ENCODE results near the gene COL21A1. TPM values are rescaled to one million over a fixed set of nuclear protein-coding genes. Genes with fewer than 3 reads are reported as not detected.

Gene COL21A1
- total RNA-seq, 5 donors from 2014 or later (not counting 1 experiment from before 2014, with no cell fraction given): not detected

DNA sequence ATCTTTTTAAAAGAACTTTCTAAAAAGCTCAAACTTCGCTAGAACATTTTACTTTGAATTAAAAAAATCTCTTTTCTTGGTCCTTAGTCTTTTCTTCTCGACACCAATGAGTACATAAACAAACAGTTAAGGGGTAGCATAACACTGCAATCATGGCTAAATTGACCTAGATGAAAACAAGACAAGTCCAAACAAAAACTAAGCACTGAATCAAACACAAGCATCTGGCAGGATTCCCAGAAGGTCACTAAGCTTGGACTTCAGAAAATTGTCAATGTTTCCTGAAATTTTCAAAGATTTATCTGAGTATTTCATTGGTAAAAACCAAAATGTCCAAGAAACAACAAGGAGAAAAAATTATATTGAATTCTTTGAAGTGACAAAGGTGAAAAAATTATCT, 5.0 kb downstream of the COL21A1 start:
- Mint-ChIP-seq H3K4me3 (no peak overlapping the region), H3K36me3 (no peaks in the 10 kb centered on the region), H3K27me3 (no peaks in the 10 kb centered on the region), H3K9me3 (no peaks in the 10 kb centered on the region), H3K27ac (no peak overlapping the region), H3K4me1 (no peaks in the 10 kb centered on the region)
- Histone ChIP-seq H3K27me3 (replicated peaks in 1 of 2; ENCODE audit: control insufficient read depth in 2 of 2, extremely low read depth in 1 of 2, insufficient read depth in 2 of 2, low read length in 1 of 2) (peaks cover 5 to 6% of the 10 kb centered on the region in 2 experiments), H3K36me3 (ENCODE audit: control insufficient read depth in 2 of 2, extremely low read depth in 1 of 2, insufficient read depth in 1 of 2, low read length in 1 of 2) (no peaks in the 10 kb centered on the region), H3K4me1 (ENCODE audit: control insufficient read depth in 1 of 2, extremely low read depth in 1 of 2, insufficient read depth in 2 of 2, low read length in 2 of 2) (no peaks in the 10 kb centered on the region), H3K4me3 (ENCODE audit: control insufficient read depth in 1 of 2, extremely low read depth in 1 of 2, low read length in 1 of 2) (no peak overlapping the region), H3K9me3 (no peaks in the 10 kb centered on the region), H3K27ac (ENCODE audit: low read length) (no peak overlapping the region)
- ATAC-seq (replicated peaks in 1 of 4) (no peak), DNase-seq (no peak)
- WGBS (ENCODE audit: insufficient coverage): no CpG with 5 or more reads among the region's 2 CpGs
- ChIA-PET POLR2A (no interaction called here), CTCF (no interaction called here)

DNA sequence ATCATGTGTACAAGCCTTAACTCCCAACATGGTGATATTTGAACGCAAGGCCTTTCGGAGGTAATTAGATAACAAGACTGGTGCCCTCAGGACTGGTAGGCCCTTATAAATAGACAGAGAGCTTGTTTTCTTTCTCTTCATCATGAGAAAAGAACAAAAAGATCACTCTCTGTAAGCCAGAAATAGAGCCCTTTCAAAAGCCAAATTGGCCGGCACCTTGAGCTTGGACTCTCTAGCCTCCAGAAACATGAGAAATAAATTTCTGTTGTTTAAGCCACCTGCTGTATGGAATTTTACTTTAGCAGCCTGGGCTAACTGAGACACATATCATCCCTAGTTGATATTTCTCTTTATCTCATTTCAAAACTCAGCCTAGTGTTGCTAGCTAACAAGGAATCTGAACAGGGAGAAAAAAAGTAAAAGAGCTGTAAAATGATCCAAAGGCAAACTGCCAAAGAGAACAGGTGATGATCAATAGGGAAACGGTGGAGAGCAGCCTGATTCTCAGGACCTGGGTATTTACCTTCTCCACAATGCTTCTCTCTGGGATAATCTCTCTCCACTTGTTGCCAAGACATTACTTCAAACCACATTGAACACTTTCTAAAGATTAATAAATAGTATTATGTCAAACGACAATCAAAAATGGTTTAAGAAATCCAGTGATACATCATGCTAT, 6.1 kb downstream of the COL21A1 start:
- no peak overlapping the region for H3K4me3 Mint-ChIP-seq
- no peak for DNase-seq
- Histone ChIP-seq H3K27ac (ENCODE audit: low read length) (no peak overlapping the region), H3K9me3 (no peaks in the 10 kb centered on the region), H3K4me3 (ENCODE audit: control insufficient read depth in 1 of 2, extremely low read depth in 1 of 2, low read length in 1 of 2) (no peak overlapping the region), H3K27me3 (replicated peaks in 1 of 2; ENCODE audit: control insufficient read depth in 2 of 2, extremely low read depth in 1 of 2, insufficient read depth in 2 of 2, low read length in 1 of 2) (no peaks in the 10 kb centered on the region), H3K4me1 (ENCODE audit: control insufficient read depth in 1 of 2, extremely low read depth in 1 of 2, insufficient read depth in 2 of 2, low read length in 2 of 2) (no peaks in the 10 kb centered on the region), H3K36me3 (ENCODE audit: control insufficient read depth in 2 of 2, extremely low read depth in 1 of 2, insufficient read depth in 1 of 2, low read length in 1 of 2) (no peaks in the 10 kb centered on the region)
- H3K9me3 Mint-ChIP-seq: peaks cover 0 to 2% (median 0%) of the 10 kb centered on the region in 3 donors
- no CpG with 5 or more reads among the region's 5 CpGs for WGBS (ENCODE audit: insufficient coverage)
- H3K27ac Mint-ChIP-seq: no peak overlapping the region
- no peaks in the 10 kb centered on the region for H3K4me1 Mint-ChIP-seq
- ChIA-PET POLR2A (no interaction called here), CTCF (interaction anchor here in 1 of 2 donors (1.2 kb wide), 1 partner anchor 10 kb away, joined by 3 read pairs; no protein-coding TSS in a partner anchor)
- no peaks in the 10 kb centered on the region for H3K36me3 Mint-ChIP-seq
- no peaks in the 10 kb centered on the region for H3K27me3 Mint-ChIP-seq
- ATAC-seq (replicated peaks in 1 of 4): no peak

- Mint-ChIP-seq H3K4me3 (no peak overlapping the region), H3K4me1 (no peaks in the 10 kb centered on the region), H3K9me3 (peaks cover 0 to 2% (median 0%) of the 10 kb centered on the region in 3 donors), H3K27ac (no peak overlapping the region), H3K27me3 (no peaks in the 10 kb centered on the region), H3K36me3 (no peaks in the 10 kb centered on the region)
- 67% methylated on average over 1 of the region's 2 CpGs for WGBS (ENCODE audit: insufficient coverage)
- Histone ChIP-seq H3K9me3 (no peaks in the 10 kb centered on the region), H3K36me3 (ENCODE audit: control insufficient read depth in 2 of 2, extremely low read depth in 1 of 2, insufficient read depth in 1 of 2, low read length in 1 of 2) (no peaks in the 10 kb centered on the region), H3K27me3 (replicated peaks in 1 of 2; ENCODE audit: control insufficient read depth in 2 of 2, extremely low read depth in 1 of 2, insufficient read depth in 2 of 2, low read length in 1 of 2) (no peaks in the 10 kb centered on the region), H3K4me3 (ENCODE audit: control insufficient read depth in 1 of 2, extremely low read depth in 1 of 2, low read length in 1 of 2) (no peak overlapping the region), H3K27ac (ENCODE audit: low read length) (no peak overlapping the region), H3K4me1 (ENCODE audit: control insufficient read depth in 1 of 2, extremely low read depth in 1 of 2, insufficient read depth in 2 of 2, low read length in 2 of 2) (no peaks in the 10 kb centered on the region)
- POLR2A ChIA-PET: no interaction called here
- CTCF ChIA-PET: no interaction called here
- DNase-seq: no peak
- ATAC-seq (replicated peaks in 1 of 4): no peak
Observed at GRCh38 chr6:56238352-56238751, 9.0 kb downstream of the COL21A1 start.

GRCh38 chr6:56235245-56235644, 12.1 kb downstream of the COL21A1 start:
- POLR2A ChIA-PET: no interaction called here
- no peak overlapping the region for H3K4me3 Mint-ChIP-seq

DNA sequence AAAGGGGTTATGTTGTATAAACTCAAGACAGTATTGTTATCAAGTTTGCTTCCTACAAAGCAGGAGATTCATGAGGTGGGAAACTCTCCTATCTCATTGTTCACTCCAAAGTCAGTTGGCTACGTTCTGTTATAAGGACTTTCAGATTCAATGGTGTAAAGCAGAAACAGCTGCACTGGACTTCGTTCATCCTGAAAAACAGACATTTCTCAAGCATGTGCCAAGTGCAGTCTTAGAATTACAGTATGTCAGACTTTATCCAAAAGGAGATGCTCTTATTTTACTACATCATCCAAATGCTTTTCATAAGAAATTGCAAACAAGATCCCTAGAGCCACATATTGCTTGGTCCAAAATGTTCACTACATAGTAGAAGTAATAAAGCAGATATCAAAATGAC, 14.9 kb downstream of the COL21A1 start:
- no peaks in the 10 kb centered on the region for H3K9me3 ChIP-seq
- H3K4me3 ChIP-seq (ENCODE audit: control insufficient read depth in 1 of 2, extremely low read depth in 1 of 2, low read length in 1 of 2): no peak overlapping the region
- no peaks in the 10 kb centered on the region for H3K27me3 Mint-ChIP-seq
- H3K36me3 Mint-ChIP-seq: no peaks in the 10 kb centered on the region
- no peaks in the 10 kb centered on the region for H3K27me3 ChIP-seq (replicated peaks in 1 of 2; ENCODE audit: control insufficient read depth in 2 of 2, extremely low read depth in 1 of 2, insufficient read depth in 2 of 2, low read length in 1 of 2)
- H3K27ac ChIP-seq (ENCODE audit: low read length): no peak overlapping the region
- no peaks in the 10 kb centered on the region for H3K4me1 ChIP-seq (ENCODE audit: control insufficient read depth in 1 of 2, extremely low read depth in 1 of 2, insufficient read depth in 2 of 2, low read length in 2 of 2)
- no peaks in the 10 kb centered on the region for H3K36me3 ChIP-seq (ENCODE audit: control insufficient read depth in 2 of 2, extremely low read depth in 1 of 2, insufficient read depth in 1 of 2, low read length in 1 of 2)
- 51% methylated on average over 2 of the region's 2 CpGs for WGBS (ENCODE audit: insufficient coverage)
- POLR2A ChIA-PET: no interaction called here
- ATAC-seq (replicated peaks in 1 of 4) (no peak), DNase-seq (no peak)
- no peak overlapping the region for H3K4me3 Mint-ChIP-seq
- CTCF ChIA-PET: no interaction called here
- H3K9me3 Mint-ChIP-seq: peaks cover 0 to 5% (median 2%) of the 10 kb centered on the region in 3 donors
- H3K27ac Mint-ChIP-seq: no peak overlapping the region
- H3K4me1 Mint-ChIP-seq: no peaks in the 10 kb centered on the region

More at GRCh38 chr6:56235245-56235644, 12.1 kb downstream of the COL21A1 start:
- no peaks in the 10 kb centered on the region for H3K27me3 Mint-ChIP-seq
- Histone ChIP-seq H3K9me3 (no peaks in the 10 kb centered on the region), H3K27ac (ENCODE audit: low read length) (no peak overlapping the region), H3K27me3 (replicated peaks in 1 of 2; ENCODE audit: control insufficient read depth in 2 of 2, extremely low read depth in 1 of 2, insufficient read depth in 2 of 2, low read length in 1 of 2) (no peaks in the 10 kb centered on the region), H3K36me3 (ENCODE audit: control insufficient read depth in 2 of 2, extremely low read depth in 1 of 2, insufficient read depth in 1 of 2, low read length in 1 of 2) (no peaks in the 10 kb centered on the region), H3K4me3 (ENCODE audit: control insufficient read depth in 1 of 2, extremely low read depth in 1 of 2, low read length in 1 of 2) (no peak overlapping the region), H3K4me1 (ENCODE audit: control insufficient read depth in 1 of 2, extremely low read depth in 1 of 2, insufficient read depth in 2 of 2, low read length in 2 of 2) (no peaks in the 10 kb centered on the region)
- DNase-seq (no peak), ATAC-seq (replicated peaks in 1 of 4) (no peak)
- H3K27ac Mint-ChIP-seq: no peak overlapping the region
- peaks cover 0 to 2% (median 0%) of the 10 kb centered on the region in 3 donors for H3K9me3 Mint-ChIP-seq
- no peaks in the 10 kb centered on the region for H3K4me1 Mint-ChIP-seq
- H3K36me3 Mint-ChIP-seq: no peaks in the 10 kb centered on the region
- WGBS (ENCODE audit: insufficient coverage): no CpG with 5 or more reads among the region's 1 CpG
- CTCF ChIA-PET: no interaction called here

- Mint-ChIP-seq H3K9me3 (peaks cover 0 to 5% (median 2%) of the 10 kb centered on the region in 3 donors), H3K4me1 (no peaks in the 10 kb centered on the region)
Observed at GRCh38 chr6:56231827-56232226, 15.6 kb downstream of the COL21A1 start.

More at GRCh38 chr6:56231827-56232226, 15.6 kb downstream of the COL21A1 start:
- no peaks in the 10 kb centered on the region for H3K4me1 ChIP-seq (ENCODE audit: control insufficient read depth in 1 of 2, extremely low read depth in 1 of 2, insufficient read depth in 2 of 2, low read length in 2 of 2)
- H3K27ac ChIP-seq (ENCODE audit: low read length): no peak overlapping the region
- no peak overlapping the region for H3K4me3 Mint-ChIP-seq
- no peaks in the 10 kb centered on the region for H3K36me3 ChIP-seq (ENCODE audit: control insufficient read depth in 2 of 2, extremely low read depth in 1 of 2, insufficient read depth in 1 of 2, low read length in 1 of 2)
- H3K36me3 Mint-ChIP-seq: no peaks in the 10 kb centered on the region
- no peak overlapping the region for H3K27ac Mint-ChIP-seq
- no peak for DNase-seq
- ChIA-PET CTCF (no interaction called here), POLR2A (no interaction called here)
- no peaks in the 10 kb centered on the region for H3K27me3 ChIP-seq (replicated peaks in 1 of 2; ENCODE audit: control insufficient read depth in 2 of 2, extremely low read depth in 1 of 2, insufficient read depth in 2 of 2, low read length in 1 of 2)
- no peak for ATAC-seq (replicated peaks in 1 of 4)
- no peak overlapping the region for H3K4me3 ChIP-seq (ENCODE audit: control insufficient read depth in 1 of 2, extremely low read depth in 1 of 2, low read length in 1 of 2)
- no peaks in the 10 kb centered on the region for H3K9me3 ChIP-seq
- no peaks in the 10 kb centered on the region for H3K27me3 Mint-ChIP-seq

Data from T-cell (primary cell).